NCI-H510A (cell line): ENCODE measurements around the gene BMP6.

Source experiments
- DNase-seq: peaks from one replicate; lab custom pipeline; 2025; lab: John Stamatoyannopoulos, UW

Gene BMP6

DNA sequence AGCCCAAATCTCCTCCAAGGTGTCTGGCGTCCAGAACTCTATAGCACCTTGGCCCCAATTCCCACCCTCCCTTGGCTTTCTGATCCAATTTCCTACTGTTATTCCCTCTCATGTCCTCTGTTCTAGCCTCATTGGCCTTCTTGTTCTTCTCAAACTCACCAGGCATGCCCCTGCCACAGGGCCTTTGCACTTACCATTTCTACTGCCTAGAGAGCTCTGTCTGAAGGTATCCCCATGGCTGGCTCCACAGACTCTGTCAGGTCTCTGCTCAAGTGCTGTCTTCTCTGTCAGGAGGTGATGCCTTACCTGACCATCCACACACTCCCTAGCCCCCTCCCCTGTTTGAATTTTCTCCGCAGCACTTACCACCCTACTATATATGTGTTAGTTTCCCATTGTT, 5.6 kb upstream of the BMP6 start:
- DNase-seq = no peak

DNA sequence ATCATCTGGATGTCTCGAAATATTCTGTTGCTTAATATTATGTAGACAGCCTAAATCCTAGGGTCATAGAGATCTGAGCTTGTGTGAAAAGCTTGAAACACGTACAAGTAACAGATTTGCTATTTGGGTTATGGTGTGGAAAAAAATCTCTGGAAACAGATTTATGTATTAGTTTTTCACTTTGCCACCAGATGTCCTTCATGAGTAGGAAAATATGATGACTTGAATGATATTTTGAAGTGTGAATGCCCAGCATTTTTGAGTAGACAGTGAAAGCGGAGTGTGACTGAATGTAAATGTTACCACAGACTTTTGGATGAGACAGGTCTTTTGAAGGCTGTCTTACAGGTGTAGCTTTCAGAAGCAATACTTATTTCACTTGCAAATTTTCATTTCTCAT, 4.2 kb upstream of the BMP6 start:
- no peak for DNase-seq

- peak; percentile 14 for DNase-seq
These were observed 2.9 kb upstream of the BMP6 start for GRCh38 chr6:7723041-7723447.

DNA sequence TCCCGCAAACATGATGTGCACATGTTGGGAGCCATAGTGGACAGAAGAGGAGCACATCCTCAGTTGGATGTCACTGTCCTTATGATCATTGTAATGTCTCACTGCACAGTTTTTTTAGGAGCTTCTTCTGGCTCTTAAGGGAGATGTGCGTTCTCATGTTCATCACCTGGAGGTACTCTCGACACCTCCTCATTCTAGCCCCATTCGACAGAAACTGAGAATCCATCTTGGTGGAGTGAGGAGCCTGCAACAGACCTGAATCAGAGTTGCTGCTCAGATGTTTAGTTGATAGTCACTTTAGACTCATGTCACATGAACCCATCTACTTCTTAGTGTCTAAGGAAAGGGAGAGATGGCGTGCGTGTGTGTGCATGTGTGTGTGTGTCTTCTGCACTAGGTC, 2.3 kb upstream of the BMP6 start:
- no peak for DNase-seq

GRCh38 chr6:7725412-7725811, 487 bp upstream of the BMP6 start:
- DNase-seq = no peak

DNA sequence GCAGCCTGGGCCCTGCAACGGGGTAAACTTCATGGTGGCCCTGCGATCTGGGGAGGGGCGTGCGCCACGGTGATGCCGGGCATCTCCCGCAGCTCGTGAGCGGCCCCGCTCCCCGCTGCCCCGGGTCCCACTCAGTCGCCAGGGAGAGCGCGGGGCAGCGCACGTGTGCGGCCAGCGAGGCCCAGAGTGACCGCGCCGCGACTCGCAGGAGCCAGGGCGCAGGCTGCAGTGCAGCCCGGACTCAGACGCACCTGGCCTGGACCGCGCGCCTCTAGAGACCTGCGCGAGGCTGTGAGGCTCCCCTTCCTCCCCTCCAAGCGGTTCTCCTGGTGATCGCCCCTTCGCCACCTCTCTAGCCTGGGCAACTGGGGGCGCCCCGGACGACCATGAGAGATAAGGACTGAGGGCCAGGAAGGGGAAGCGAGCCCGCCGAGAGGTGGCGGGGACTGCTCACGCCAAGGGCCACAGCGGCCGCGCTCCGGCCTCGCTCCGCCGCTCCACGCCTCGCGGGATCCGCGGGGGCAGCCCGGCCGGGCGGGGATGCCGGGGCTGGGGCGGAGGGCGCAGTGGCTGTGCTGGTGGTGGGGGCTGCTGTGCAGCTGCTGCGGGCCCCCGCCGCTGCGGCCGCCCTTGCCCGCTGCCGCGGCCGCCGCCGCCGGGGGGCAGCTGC, 652 bp downstream of the BMP6 start:
- no peak for DNase-seq

- DNase-seq = no peak
These were observed 1.4 kb downstream of the BMP6 start for GRCh38 chr6:7727086-7727945.

- DNase-seq = no peak
These were observed 2.3 kb downstream of the BMP6 start for GRCh38 chr6:7727946-7728854.

- no peak for DNase-seq
These were observed 3.1 kb downstream of the BMP6 start for GRCh38 chr6:7728855-7729590.

DNA sequence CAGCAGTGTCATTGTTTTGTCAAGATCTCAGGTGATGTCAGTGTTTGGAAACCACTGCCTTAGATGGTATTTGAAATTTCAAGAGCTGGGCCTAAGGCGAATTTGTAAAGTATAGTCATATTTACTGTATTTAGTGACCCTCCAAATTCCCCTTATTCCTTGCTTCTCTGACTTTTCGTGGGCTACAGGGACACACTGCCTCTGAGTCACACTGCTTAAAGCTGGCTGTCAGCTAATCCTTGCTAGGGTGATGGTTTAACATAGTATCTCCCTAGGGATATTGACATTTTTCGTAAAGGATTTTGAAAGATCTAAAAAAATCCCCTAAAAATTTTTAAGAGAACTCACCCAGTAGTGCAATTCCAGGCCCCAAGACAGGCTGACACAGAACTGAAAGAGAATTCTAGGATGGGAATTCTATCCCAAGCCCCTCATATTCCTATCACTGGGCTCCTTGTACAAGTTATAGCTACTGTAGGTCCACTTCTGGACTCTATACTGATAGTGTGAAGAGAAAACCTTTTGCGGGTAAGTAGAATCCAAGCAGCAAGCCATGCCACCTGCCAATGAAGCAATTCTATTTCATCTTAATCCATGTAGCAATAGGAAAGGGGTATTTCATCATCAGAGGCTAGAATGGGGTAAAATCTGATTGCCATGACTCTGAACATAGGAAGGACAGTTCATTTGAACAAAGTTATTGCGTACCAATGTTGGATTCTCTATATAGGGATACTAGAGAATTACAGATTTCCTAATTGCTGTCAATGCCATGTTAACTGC, 4.3 kb downstream of the BMP6 start:
- no peak for DNase-seq

DNA sequence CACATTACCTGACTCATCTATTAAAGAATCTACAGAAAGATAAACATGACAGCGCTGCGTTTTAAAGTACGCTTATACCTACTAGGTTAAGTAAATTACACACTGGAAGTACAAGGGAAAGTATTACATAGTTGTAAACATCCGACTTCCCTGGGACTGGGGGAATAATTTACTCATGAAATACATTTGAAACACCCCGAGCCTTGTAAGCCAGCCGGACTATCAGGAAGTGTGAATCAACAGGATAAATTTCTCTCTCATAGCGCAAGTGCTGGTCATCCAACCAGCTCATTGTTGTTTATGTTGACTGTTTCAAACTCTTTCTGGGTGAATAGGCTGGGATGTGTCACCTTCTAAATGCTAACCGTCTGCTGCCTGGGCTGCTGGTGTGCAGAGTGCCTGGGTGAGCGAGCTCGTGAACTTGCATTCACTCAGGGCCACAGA, 4.9 kb downstream of the BMP6 start:
- DNase-seq = no peak

DNA sequence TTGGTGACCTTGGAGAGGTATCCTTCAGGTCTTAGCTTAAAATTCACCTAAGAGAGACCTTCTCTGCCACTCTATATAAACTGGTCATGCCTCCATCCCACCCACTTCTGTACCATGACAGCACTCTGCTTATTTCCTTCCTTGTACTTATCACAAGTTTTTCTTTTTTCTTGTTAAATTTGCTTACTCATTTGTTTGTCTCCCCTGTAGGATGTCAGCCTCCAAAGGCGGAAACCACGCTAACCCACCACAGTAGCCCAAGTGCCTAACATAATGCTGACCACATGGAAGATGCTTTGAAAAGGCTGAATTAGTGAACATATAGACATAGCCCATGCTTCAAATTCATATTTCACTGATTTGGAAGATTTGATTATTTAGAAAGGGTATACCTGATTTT, 5.4 kb downstream of the BMP6 start:
- no peak for DNase-seq

DNA sequence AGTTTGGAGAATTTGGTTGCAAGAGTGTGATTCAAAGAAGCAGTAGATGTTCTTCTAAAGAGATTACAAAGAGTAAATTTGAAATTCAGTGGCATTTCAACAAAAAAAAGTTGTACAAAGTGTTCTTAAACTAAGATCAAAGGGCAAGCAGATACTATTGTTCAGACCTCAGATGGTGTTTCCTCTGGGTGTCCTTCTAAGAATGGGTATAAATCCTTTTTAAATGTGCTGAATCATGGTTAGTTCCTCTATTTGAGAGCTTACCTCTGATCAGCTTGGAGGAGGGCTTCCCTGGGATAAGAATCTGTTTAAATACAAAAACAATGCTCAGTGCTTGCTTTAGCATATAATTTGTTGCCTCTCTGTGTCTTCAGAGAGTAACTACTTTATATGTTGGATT, 6.3 kb downstream of the BMP6 start:
- no peak for DNase-seq

- DNase-seq = no peak
These were observed 8.9 kb downstream of the BMP6 start for GRCh38 chr6:7734707-7735383.

DNA sequence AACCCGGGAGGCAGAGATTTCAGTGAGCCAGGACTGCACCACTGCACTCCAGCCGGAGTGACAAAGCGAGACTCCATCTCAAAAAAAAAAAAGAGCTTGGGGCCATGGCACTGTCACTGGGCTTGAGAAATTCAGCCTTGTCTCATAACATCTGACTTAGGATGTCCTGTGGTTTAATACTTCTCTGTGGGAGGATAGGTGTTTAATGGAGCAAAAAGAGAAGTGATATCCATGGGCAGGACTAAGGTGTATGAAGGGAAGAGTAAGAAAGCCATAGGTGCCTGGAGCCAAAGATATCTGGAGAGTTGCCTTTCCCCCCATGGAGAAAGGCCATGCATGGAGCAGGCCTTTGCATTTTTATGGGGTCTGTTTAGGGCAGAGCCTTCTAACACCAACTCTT, 11.2 kb downstream of the BMP6 start:
- DNase-seq = no peak

DNA sequence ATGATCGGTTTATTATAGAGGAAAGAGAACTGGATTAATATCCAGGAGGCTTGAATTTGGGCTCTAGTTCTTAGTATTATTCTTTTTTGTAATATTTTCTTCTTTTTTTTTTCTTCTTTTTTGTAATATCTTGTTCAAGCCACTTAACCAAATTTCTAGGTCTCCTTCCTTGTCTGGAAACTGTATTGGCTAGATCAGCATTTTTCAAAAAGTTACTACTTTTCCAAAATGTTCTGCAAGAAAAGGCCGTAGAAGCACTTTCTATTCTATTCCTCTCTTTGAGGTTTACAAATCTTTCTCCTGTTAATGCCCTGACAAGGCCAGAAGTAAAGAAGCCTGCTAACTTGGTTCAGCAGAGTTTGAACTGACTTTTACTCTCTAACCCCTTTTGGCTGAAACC, 12.0 kb downstream of the BMP6 start:
- DNase-seq = no peak

DNA sequence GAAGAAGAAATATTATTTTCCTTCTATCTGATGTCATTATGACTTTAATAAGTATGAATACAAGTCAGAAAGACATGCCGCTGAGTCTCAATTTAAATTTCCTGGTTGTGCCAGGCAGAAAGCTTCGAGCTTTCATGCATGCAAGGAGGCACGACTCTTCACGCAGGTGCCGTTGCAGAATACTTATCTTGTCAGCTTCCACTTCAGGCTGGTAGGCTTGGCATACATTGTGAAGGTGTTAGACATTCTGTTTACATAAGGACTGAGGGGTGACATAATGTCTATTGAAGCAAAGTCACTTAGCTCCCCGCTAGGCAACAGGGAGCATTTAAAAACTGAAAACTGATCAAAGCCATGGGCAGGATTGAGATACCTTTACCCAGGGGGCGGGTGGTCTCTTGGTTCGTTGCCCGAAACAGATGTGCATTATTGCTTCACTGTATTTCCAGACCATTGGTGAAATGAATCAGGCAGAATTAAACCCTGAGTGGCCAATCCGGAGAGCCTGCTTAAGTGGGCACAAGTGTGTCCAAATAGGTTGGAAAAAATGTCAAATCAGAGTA, 16.4 kb downstream of the BMP6 start:
- peak; percentile 51 for DNase-seq

- DNase-seq = no peak
These were observed 20.0 kb downstream of the BMP6 start for GRCh38 chr6:7745942-7746341.

DNA sequence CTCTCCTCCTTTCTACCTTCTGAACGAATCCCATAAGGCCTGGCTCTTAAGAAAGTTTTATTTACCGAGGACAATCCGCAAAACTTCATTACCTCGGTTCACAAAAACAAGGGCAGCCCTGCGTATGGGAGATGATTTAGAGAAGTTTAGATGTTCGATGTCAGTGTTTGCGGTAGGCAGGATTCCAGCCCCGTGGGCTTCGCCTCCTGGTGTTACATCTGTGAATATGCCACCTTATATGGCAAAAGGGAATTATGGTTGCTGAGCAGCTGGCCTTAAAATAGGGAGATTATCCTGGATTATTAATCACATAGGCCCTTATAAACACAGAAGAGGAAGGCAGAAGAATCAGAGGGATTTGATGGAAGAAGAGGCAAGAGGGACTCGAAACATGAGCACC, 21.1 kb downstream of the BMP6 start:
- no peak for DNase-seq

DNA sequence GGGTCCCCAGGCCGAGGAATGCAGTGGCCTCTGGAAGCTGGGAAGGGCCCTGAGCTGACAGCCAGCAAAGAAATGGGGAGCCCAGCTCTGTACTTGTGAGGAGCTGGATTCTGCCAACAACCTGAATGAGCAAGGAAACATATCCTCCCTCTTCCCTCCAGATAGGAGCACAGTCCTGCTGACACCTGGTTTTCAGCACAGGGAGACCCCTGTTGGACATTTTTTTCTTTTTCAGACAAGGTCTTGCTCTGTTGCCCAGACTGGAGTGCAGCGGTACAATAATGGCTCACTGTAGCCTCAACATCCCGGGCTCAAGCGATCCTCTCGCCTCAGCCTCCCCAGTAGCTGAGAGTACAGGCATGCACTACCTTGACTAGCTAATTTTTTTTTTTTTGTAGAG, 21.5 kb downstream of the BMP6 start:
- DNase-seq = no peak
